Measurements from ENCODE around the gene PFN1.

GRCh38 chr17:4902540-4902939 lies 45.8 kb downstream of the PFN1 start:
- TF ChIP-seq EP300 (IDR thresholded peaks at IDR 0.05; ENCODE audit: borderline replicate concordance) (no peak), MAX (IDR thresholded peaks at IDR 0.05) (no peak), TEAD4 (IDR thresholded peaks at IDR 0.05) (no peak), TAF1 (IDR thresholded peaks at IDR 0.05; ENCODE audit: low read depth) (no peak), EGR1 (IDR thresholded peaks at IDR 0.05) (no peak), RAD21 (IDR thresholded peaks at IDR 0.05; ENCODE audit: low read depth) (no peak)

All from Ishikawa (cell line).